Measurements from ENCODE around the gene GRAMD1A. TPM values are rescaled to one million over a fixed set of nuclear protein-coding genes. Genes with fewer than 3 reads are reported as not detected.

GRAMD1A gene
- polyA plus RNA-seq, 1 of the 3 experiments (the other 2 are of a cell fraction) = 81.9 TPM

DNA sequence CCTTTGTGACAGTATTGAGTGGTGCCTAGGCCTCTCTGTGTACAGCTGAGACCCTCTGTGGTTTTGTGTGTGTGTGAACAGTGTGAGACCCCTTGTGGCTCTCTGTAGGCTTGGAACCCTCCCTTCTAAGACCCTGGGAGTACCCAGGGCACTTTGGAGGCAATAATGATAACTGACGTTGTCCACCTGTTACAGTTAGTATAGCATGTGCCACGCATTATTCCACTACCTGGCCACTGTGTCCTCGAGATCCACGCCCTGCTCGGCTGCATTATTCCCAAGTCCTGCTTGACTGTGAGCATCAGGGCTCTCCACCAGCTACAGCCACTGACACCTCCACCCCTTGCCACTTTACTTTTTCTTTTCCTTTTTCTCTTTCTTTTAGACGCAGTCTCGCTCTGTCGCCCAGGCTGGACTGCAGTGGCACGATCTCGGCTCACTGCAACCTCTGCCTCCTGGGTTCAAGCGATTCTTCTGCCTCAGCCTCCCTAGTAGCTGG lies 2.0 kb downstream of the GRAMD1A start (continued):
- TF ChIP-seq, protein P1, sequence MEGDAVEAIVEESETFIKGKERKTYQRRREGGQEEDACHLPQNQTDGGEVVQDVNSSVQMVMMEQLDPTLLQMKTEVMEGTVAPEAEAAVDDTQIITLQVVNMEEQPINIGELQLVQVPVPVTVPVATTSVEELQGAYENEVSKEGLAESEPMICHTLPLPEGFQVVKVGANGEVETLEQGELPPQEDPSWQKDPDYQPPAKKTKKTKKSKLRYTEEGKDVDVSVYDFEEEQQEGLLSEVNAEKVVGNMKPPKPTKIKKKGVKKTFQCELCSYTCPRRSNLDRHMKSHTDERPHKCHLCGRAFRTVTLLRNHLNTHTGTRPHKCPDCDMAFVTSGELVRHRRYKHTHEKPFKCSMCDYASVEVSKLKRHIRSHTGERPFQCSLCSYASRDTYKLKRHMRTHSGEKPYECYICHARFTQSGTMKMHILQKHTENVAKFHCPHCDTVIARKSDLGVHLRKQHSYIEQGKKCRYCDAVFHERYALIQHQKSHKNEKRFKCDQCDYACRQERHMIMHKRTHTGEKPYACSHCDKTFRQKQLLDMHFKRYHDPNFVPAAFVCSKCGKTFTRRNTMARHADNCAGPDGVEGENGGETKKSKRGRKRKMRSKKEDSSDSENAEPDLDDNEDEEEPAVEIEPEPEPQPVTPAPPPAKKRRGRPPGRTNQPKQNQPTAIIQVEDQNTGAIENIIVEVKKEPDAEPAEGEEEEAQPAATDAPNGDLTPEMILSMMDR (IDR thresholded peaks at IDR 0.05) = no peak

- Histone ChIP-seq H3K9ac (no peak overlapping the region), H3K27ac (ENCODE audit: low read depth in 2 of 2, low read length in 1 of 2) (no peak overlapping the region), H3K4me2 (no peak overlapping the region), H4K20me1 (ENCODE audit: insufficient read depth) (peaks cover 51% of the 10 kb centered on the region), H3K9me2 (no peaks in the 10 kb centered on the region), H3K4me3 (ENCODE audit: low read depth in 2 of 2, low read length in 1 of 2) (no peak overlapping the region), H3K4me1 (ENCODE audit: control insufficient read depth in 1 of 2, insufficient read depth in 2 of 2, low read depth in 1 of 2, low read length in 1 of 2) (peaks cover under 1 to 6% of the 10 kb centered on the region in 2 experiments; a peak in 2 of 4 replicates), H3F3A (replicated peaks; ENCODE audit: insufficient read depth) (no peaks in the 10 kb centered on the region), H2AFZ (ENCODE audit: low read depth) (no peak overlapping the region), H3K36me3 (replicated peaks in 1 of 2; ENCODE audit: control insufficient read depth in 1 of 2, insufficient read depth in 2 of 2, low read length in 1 of 2) (peaks cover 0 to 12% of the 10 kb centered on the region in 2 experiments), H3K9me3 (no peaks in the 10 kb centered on the region), H3K27me3 (ENCODE audit: insufficient read depth) (no peaks in the 10 kb centered on the region), H3K79me2 (ENCODE audit: insufficient read depth) (peaks cover 80% of the 10 kb centered on the region)
- DNase-seq = no peak
- no peak for TF ChIP-seq GATA2 (CRISPR knock-in tag; IDR thresholded peaks at IDR 0.05)
- TF ChIP-seq FOXJ3 (CRISPR knock-in tag; IDR thresholded peaks at IDR 0.05) = no peak
- TF ChIP-seq ELF1 (IDR thresholded peaks at IDR 0.05) = no peak
- TF ChIP-seq, protein P1 (IDR thresholded peaks at IDR 0.05) = no peak
- no peak for TF ChIP-seq YY1 (IDR thresholded peaks at IDR 0.05; ENCODE audit: low read depth)
- TF ChIP-seq MXI1 (IDR thresholded peaks at IDR 0.05; ENCODE audit: low read depth, low read length) = no peak
- no peak for TF ChIP-seq JUND (IDR thresholded peaks at IDR 0.05)
- no peak for TF ChIP-seq USF1 (IDR thresholded peaks at IDR 0.05; ENCODE audit: borderline replicate concordance, low read depth)
- no peak for TF ChIP-seq MAX (IDR thresholded peaks at IDR 0.05; ENCODE audit: low read depth)
- TF ChIP-seq NFIC (IDR thresholded peaks at IDR 0.05; ENCODE audit: borderline replicate concordance) = no peak
- WGBS (ENCODE audit: low lambda C conversion rate) = 96% methylated on average over 16 of the region's 18 CpGs
- CTCF ChIA-PET = interaction anchor here (1.4 kb wide), 1 partner anchor 8 kb away, joined by 5 read pairs; no protein-coding TSS in a partner anchor
- POLR2A ChIA-PET = no interaction called here
Measured at GRCh38 chr19:35004517-35005255, 4.6 kb downstream of the GRAMD1A start.

Data from SK-N-SH (cell line).